OCI-LY7 (cell line): ENCODE measurements around the gene CAV1. TPM values are rescaled to one million over a fixed set of nuclear protein-coding genes. Genes with fewer than 3 reads are reported as not detected.

ENCODE experiments used
- BruUV-seq: library from RNA; stranded (reverse); fragments of 400-500 nt; replicated peaks from 2 replicates; lab custom pipeline; 2021; lab: Mats Ljungman, UMichigan
- CTCF ChIA-PET: fragments of 300-600 bp; sonication (Branson Sonifier 250); formaldehyde crosslinking; loops from one replicate; lab custom pipeline; 2022; ENCODE audit warnings: antibody characterized with exemption; ENCODE audit not compliant: unreplicated experiment; lab: Charles Lee
- POLR2A ChIA-PET: fragments of 300-600 bp; sonication (Branson Sonifier 250); formaldehyde crosslinking; loops from one replicate; lab custom pipeline; 2022; ENCODE audit warnings: antibody characterized with exemption; lab: Charles Lee
- DNase-seq: peaks from one replicate; pipeline ENCODE4 v3.0.0-alpha.2; 2015; ENCODE audit warnings: low spot score
- H2AFZ ChIP-seq: fragments of 200-600 bp; sonication (generic), shearing (Covaris generic); 2 replicates; pipeline ENCODE4 v1.6.1; 2014; ENCODE audit warnings: mild to moderate bottlenecking, antibody characterized with exemption, low read length, moderate library complexity
- H3K27ac ChIP-seq: fragments of 200-600 bp; sonication (generic); 2 replicates; pipeline ENCODE4 v1.5.1; 2014; ENCODE audit warnings: mixed run types, low read depth, mild to moderate bottlenecking, moderate library complexity, low read length, inconsistent platforms; ENCODE audit not compliant: poor library complexity, severe bottlenecking
- H3K36me3 ChIP-seq: fragments of 200-600 bp; sonication (generic); 2 replicates; pipeline ENCODE4 v1.6.1; 2014; ENCODE audit warnings: mild to moderate bottlenecking, antibody characterized with exemption, low read length, moderate library complexity, mixed read lengths; ENCODE audit not compliant: insufficient read depth
- H3K4me1 ChIP-seq: fragments of 200-600 bp; sonication (generic); 2 replicates; pipeline ENCODE4 v1.5.1; 2014; ENCODE audit warnings: mild to moderate bottlenecking, low read length; ENCODE audit not compliant: insufficient read depth, poor library complexity, severe bottlenecking
- H3K4me2 ChIP-seq: fragments of 200-600 bp; sonication (generic); 2 replicates; pipeline ENCODE4 v1.6.1; 2014; ENCODE audit warnings: mild to moderate bottlenecking, low read length
- H3K4me3 ChIP-seq: fragments of 200-600 bp; sonication (generic); 2 replicates; pipeline ENCODE4 v1.5.1; 2014; ENCODE audit warnings: mild to moderate bottlenecking, low read depth, low read length; ENCODE audit not compliant: poor library complexity, severe bottlenecking
- H3K79me2 ChIP-seq: fragments of 200-600 bp; sonication (generic); 2 replicates; pipeline ENCODE4 v1.6.1; 2016; ENCODE audit warnings: low read depth, mild to moderate bottlenecking, low read length, moderate library complexity, mixed read lengths; ENCODE audit not compliant: insufficient read depth
- H3K9me2 ChIP-seq: fragments of 200-600 bp; sonication (generic); 2 replicates; pipeline ENCODE4 v1.6.1; 2016; ENCODE audit warnings: mild to moderate bottlenecking, low read length, mixed read lengths; ENCODE audit not compliant: insufficient read depth
- H3K9me3 ChIP-seq: fragments of 200-600 bp; sonication (generic); 2 replicates; pipeline ENCODE4 v1.6.1; 2014; ENCODE audit warnings: mild to moderate bottlenecking, mixed run types, low read length, mixed read lengths
- H4K20me1 ChIP-seq: fragments of 200-600 bp; sonication (generic); 2 replicates; pipeline ENCODE4 v1.6.1; 2014; ENCODE audit warnings: mild to moderate bottlenecking, antibody characterized with exemption, low read length, moderate library complexity, mixed read lengths; ENCODE audit not compliant: insufficient read depth
- EZH2phosphoT487 ChIP-seq: fragments of 200-600 bp; sonication (generic); IDR thresholded peaks from 2 replicates; pipeline ENCODE4 v1.6.1; 2018; ENCODE audit warnings: low read depth, borderline replicate concordance, mild to moderate bottlenecking, mixed run types, antibody characterized with exemption, low read length, moderate library complexity, mixed read lengths
- intact Hi-C: fragments of 100-400 bp; cut with micrococcal nuclease; formaldehyde crosslinking; loops from one replicate; pipeline ENCODE4 v1.10.0; 2022; ENCODE audit not compliant: unreplicated experiment
- total RNA-seq, 2 experiments: library from RNA; depleted of rRNA in 1 of 2; stranded (reverse); fragments of >200 nt in 1 of 2; shearing (Covaris generic) in 1 of 2; gene quantifications; 2 replicates each; pipeline ENCODE4 v1.2.3, GENCODE V29; 2014 to 2022
- TF ChIP-seq, protein P1 (sequence below): fragments of 200-600 bp; sonication (generic); conservative IDR thresholded peaks from 2 replicates; pipeline ENCODE4 v1.5.1; 2014; ENCODE audit warnings: mild to moderate bottlenecking, antibody characterized with exemption, low read length, moderate library complexity, mixed read lengths

Gene CAV1
- total RNA-seq, 2 experiments from 2014 or later, result not detected

DNA sequence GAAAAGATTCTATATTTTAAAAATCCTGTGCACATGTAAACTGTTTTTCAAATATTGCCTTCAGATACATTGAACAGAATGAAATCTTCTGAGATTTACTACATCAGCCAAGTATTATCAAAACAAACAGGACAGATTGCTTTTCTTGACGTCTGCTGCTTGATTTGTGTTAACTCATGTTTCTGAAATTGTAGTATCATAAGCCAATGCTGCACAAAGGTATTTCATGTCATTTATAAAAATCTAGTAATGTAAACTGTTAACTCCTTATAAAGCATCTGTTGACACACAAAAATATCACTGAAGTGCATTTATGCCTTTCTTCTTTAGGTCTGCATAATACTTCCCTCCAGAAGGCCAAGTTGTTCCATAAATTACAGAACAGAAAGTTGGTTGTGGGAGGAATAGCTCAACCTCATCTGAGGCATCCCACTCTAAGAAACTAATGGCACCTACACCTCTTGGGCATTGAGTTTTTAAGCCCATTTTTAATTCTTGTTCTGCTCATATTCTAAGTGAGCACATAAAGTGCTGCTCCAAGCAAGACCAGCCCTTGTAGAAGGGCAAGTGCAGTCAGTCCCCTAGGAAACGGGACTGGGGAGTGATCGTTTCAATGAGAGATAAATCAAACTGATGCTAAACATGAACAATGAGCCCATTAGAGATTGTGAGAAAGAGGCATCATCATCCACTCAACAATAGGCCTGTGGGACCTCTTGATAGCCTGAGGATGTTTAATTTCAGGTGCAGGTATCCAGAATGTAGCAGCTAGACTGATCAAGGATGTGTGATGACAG is 28.5 kb downstream of the CAV1 start:
- Histone ChIP-seq H4K20me1 (no peaks in the 10 kb centered on the region), H3K4me3 (no peak overlapping the region), H2AFZ (no peak overlapping the region), H3K27ac (no peak overlapping the region), H3K36me3 (no peaks in the 10 kb centered on the region), H3K79me2 (no peaks in the 10 kb centered on the region), H3K4me1 (no peaks in the 10 kb centered on the region), H3K9me3 (no peaks in the 10 kb centered on the region), H3K4me2 (no peak overlapping the region), H3K9me2 (no peaks in the 10 kb centered on the region)
- no peak for TF ChIP-seq EZH2phosphoT487
- TF ChIP-seq, protein P1, sequence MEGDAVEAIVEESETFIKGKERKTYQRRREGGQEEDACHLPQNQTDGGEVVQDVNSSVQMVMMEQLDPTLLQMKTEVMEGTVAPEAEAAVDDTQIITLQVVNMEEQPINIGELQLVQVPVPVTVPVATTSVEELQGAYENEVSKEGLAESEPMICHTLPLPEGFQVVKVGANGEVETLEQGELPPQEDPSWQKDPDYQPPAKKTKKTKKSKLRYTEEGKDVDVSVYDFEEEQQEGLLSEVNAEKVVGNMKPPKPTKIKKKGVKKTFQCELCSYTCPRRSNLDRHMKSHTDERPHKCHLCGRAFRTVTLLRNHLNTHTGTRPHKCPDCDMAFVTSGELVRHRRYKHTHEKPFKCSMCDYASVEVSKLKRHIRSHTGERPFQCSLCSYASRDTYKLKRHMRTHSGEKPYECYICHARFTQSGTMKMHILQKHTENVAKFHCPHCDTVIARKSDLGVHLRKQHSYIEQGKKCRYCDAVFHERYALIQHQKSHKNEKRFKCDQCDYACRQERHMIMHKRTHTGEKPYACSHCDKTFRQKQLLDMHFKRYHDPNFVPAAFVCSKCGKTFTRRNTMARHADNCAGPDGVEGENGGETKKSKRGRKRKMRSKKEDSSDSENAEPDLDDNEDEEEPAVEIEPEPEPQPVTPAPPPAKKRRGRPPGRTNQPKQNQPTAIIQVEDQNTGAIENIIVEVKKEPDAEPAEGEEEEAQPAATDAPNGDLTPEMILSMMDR, result no peak
- POLR2A ChIA-PET, result interaction anchor here (0.7 kb wide), 1 partner anchor 20 kb away, joined by 3 read pairs; no protein-coding TSS in a partner anchor
- intact Hi-C loops, result no loop called here
- CTCF ChIA-PET, result no interaction called here
- DNase-seq, result no peak
- no TSS peak for BruUV-seq

DNA sequence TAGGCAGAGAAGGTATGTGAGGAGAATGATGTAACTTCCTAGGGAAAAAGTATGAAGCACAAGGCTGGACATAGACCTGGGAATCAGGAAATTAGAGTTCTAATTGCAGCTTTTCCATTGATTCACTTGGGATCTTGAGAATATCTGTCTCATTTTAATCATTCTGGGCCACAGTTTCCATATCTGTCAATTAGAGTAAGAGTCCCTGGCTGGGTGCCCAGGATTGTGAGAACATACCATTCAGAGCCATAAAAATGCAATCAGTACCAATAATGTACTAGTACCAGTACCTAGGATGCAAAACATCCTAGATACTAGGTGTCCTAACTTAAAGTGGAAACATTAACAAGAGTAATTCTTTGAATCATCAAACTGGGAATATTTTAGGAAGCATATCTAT is 29.6 kb downstream of the CAV1 start:
- Histone ChIP-seq H3K9me3 (no peaks in the 10 kb centered on the region), H3K79me2 (no peaks in the 10 kb centered on the region), H2AFZ (no peak overlapping the region), H3K27ac (no peak overlapping the region), H4K20me1 (no peaks in the 10 kb centered on the region), H3K4me1 (no peaks in the 10 kb centered on the region), H3K4me2 (no peak overlapping the region), H3K4me3 (no peak overlapping the region), H3K9me2 (no peaks in the 10 kb centered on the region), H3K36me3 (no peaks in the 10 kb centered on the region)
- no TSS peak for BruUV-seq
- POLR2A ChIA-PET, result interaction anchor here (0.7 kb wide), 1 partner anchor 31 kb away, joined by 4 read pairs; no protein-coding TSS in a partner anchor
- intact Hi-C loops, result no loop called here
- no peak for TF ChIP-seq EZH2phosphoT487
- TF ChIP-seq, protein P1, result no peak
- CTCF ChIA-PET, result no interaction called here
- DNase-seq, result no peak

DNA sequence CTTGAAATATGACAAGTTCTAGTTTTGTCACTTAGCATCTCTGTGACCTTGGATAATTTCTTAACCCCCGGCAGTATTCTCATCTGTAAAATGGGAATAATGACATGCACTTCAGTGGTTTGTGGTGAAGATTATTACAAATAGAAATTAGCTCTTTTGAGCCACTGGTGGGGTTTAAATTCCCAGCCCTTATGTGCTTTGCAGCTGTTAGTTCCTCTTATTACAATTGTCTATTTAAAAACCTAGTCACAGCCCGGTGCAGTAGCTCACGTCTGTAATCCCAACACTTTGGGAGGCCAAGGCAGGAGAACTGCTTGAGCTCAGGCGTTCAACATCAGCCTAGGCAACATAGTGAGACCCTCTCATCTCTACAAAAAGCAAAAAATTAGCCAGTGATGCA is 30.1 kb downstream of the CAV1 start:
- POLR2A ChIA-PET, result no interaction called here
- TF ChIP-seq, protein P1, result no peak
- TF ChIP-seq EZH2phosphoT487, result no peak
- no TSS peak for BruUV-seq

More for the DNA sequence above, 30.1 kb downstream of the CAV1 start:
- Histone ChIP-seq H2AFZ (no peak overlapping the region), H3K9me3 (no peaks in the 10 kb centered on the region), H3K79me2 (no peaks in the 10 kb centered on the region), H3K9me2 (no peaks in the 10 kb centered on the region), H3K36me3 (no peaks in the 10 kb centered on the region), H3K4me3 (no peak overlapping the region), H3K27ac (no peak overlapping the region), H3K4me1 (no peaks in the 10 kb centered on the region), H4K20me1 (no peaks in the 10 kb centered on the region), H3K4me2 (no peak overlapping the region)
- CTCF ChIA-PET, result no interaction called here
- intact Hi-C loops, result no loop called here
- DNase-seq, result no peak
